Brain microvascular endothelial cell (primary cell): ENCODE data around the gene TCAP.

Experiments
- DNase-seq: peaks from one replicate; pipeline ENCODE4 v3.0.0-alpha.2; 2020
- H3K27ac ChIP-seq: fragments of 250-450 bp; sonication (Bioruptor Pico); 2 replicates; pipeline ENCODE4 v1.5.1; 2020; ENCODE audit warnings: mild to moderate bottlenecking, moderate library complexity
- H3K27me3 ChIP-seq: fragments of 250-450 bp; sonication (Bioruptor Pico); replicated peaks from 2 replicates; pipeline ENCODE4 v1.5.1; 2020; ENCODE audit warnings: mild to moderate bottlenecking
- H3K36me3 ChIP-seq: fragments of 250-450 bp; sonication (Bioruptor Pico); replicated peaks from 2 replicates; pipeline ENCODE4 v1.5.1; 2020; ENCODE audit warnings: mild to moderate bottlenecking
- H3K4me3 ChIP-seq: 2 replicates; pipeline ENCODE4 v1.5.1; 2011; ENCODE audit warnings: low read depth, mild to moderate bottlenecking, control low read depth, low read length, moderate library complexity
- CTCF ChIP-seq: IDR thresholded peaks from 2 replicates; pipeline ENCODE4 v1.5.1; 2011; ENCODE audit warnings: low read depth, mild to moderate bottlenecking, moderate library complexity, low read length, control low read depth, inconsistent platforms; ENCODE audit errors: missing control alignments
- in situ Hi-C: cut with HindIII; loops from 2 replicates; pipeline ENCODE4 v1.10.0; 2017; ENCODE audit warnings: low sequenced_read_pairs, low pct_ligation_motif_present

The TCAP gene

GRCh38 chr17:39638317-39638716 lies 26.8 kb upstream of the TCAP start:
- no peak for DNase-seq
- Histone ChIP-seq H3K27me3 (no peaks in the 10 kb centered on the region), H3K36me3 (no peaks in the 10 kb centered on the region), H3K4me3 (no peak overlapping the region), H3K27ac (no peak overlapping the region)
- no peak for TF ChIP-seq CTCF
- in situ Hi-C loops, result no loop called here

- TF ChIP-seq CTCF, result no peak
- Histone ChIP-seq H3K27me3 (no peaks in the 10 kb centered on the region), H3K27ac (no peak overlapping the region), H3K36me3 (no peaks in the 10 kb centered on the region), H3K4me3 (no peak overlapping the region)
- DNase-seq, result no peak
- in situ Hi-C loops, result no loop called here
Observed at GRCh38 chr17:39639043-39639442, 26.1 kb upstream of the TCAP start.

GRCh38 chr17:39639566-39640458 lies 25.3 kb upstream of the TCAP start:
- no peak for TF ChIP-seq CTCF
- Histone ChIP-seq H3K4me3 (no peak overlapping the region), H3K36me3 (no peaks in the 10 kb centered on the region), H3K27ac (no peak overlapping the region), H3K27me3 (no peaks in the 10 kb centered on the region)
- in situ Hi-C loops, result no loop called here
- DNase-seq, result no peak

GRCh38 chr17:39640591-39641031 lies 24.5 kb upstream of the TCAP start:
- no peak for TF ChIP-seq CTCF
- Histone ChIP-seq H3K27me3 (no peaks in the 10 kb centered on the region), H3K36me3 (no peaks in the 10 kb centered on the region), H3K4me3 (no peak overlapping the region), H3K27ac (no peak overlapping the region)
- in situ Hi-C loops, result no loop called here
- no peak for DNase-seq

- Histone ChIP-seq H3K4me3 (no peak overlapping the region), H3K27ac (no peak overlapping the region)
- TF ChIP-seq CTCF, result no peak
Observed at GRCh38 chr17:39641097-39641496, 24.1 kb upstream of the TCAP start.

More at GRCh38 chr17:39641097-39641496, 24.1 kb upstream of the TCAP start:
- no peak for DNase-seq
- in situ Hi-C loops, result no loop called here
- no peaks in the 10 kb centered on the region for H3K36me3 ChIP-seq
- no peaks in the 10 kb centered on the region for H3K27me3 ChIP-seq
